Activated CD4-positive, alpha-beta T cell treated with anti-CD3 and anti-CD28 coated beads, Interleukin-2, amount 10 ng/mL, durations not matched to agents 7 days and 5 days (primary cell): ENCODE results near the gene CUX1. TPM values are rescaled to one million over a fixed set of nuclear protein-coding genes. Genes with fewer than 3 reads are reported as not detected.
A peak's percentile ranks its signal among the peaks of the same experiment; 100 is the strongest.
"Not testable (repeated sequence)": the region's sequence is repeated elsewhere in the genome, so short reads cannot be mapped to it uniquely, and the experiment has no call there.

Experiments
- CTCF ChIA-PET: fragments of 350-600 bp; sonication (Branson Sonifier 250); formaldehyde crosslinking; loops from one replicate; lab custom pipeline; 2021; ENCODE audit warnings: antibody characterized with exemption; lab: Charles Lee
- POLR2A ChIA-PET: fragments of 350-600 bp; sonication (Branson Sonifier 250); formaldehyde crosslinking; loops from one replicate; lab custom pipeline; 2021; ENCODE audit warnings: antibody characterized with exemption; lab: Charles Lee
- DNase-seq: peaks from one replicate; pipeline ENCODE4 v3.0.0-alpha.2; 2020
- H3K27ac Mint-ChIP-seq: one replicate; pipeline ENCODE4 v1.8.0; 2021; ENCODE audit warnings: mild to moderate bottlenecking, moderate library complexity, mixed read lengths
- H3K27me3 Mint-ChIP-seq: one replicate; pipeline ENCODE4 v1.8.0; 2021; ENCODE audit warnings: mixed read lengths
- H3K36me3 Mint-ChIP-seq: one replicate; pipeline ENCODE4 v1.8.0; 2021; ENCODE audit warnings: low read depth, mixed read lengths
- H3K4me1 Mint-ChIP-seq: one replicate; pipeline ENCODE4 v1.8.0; 2021; ENCODE audit warnings: mixed read lengths
- H3K4me3 Mint-ChIP-seq: one replicate; pipeline ENCODE4 v1.8.0; 2021; ENCODE audit warnings: mild to moderate bottlenecking, moderate library complexity, mixed read lengths
- H3K9me3 Mint-ChIP-seq: one replicate; pipeline ENCODE4 v1.8.0; 2021; ENCODE audit warnings: mixed read lengths
- total RNA-seq, 2 experiments: library from RNA; stranded (reverse); gene quantifications; one replicate each; pipeline ENCODE4 v1.2.3, GENCODE V29; 2021

CUX1 gene
- total RNA-seq, 2 experiments from 2014 or later, result 27.8 to 34.7 TPM

- Mint-ChIP-seq H3K9me3 (no peaks in the 10 kb centered on the region), H3K36me3 (no peaks in the 10 kb centered on the region), H3K4me3 (no peak overlapping the region), H3K27ac (no peak overlapping the region), H3K27me3 (no peaks in the 10 kb centered on the region), H3K4me1 (no peaks in the 10 kb centered on the region)
- DNase-seq, result no peak
- ChIA-PET CTCF (interaction anchor here (0.6 kb wide), 1 partner anchor 163 kb away, joined by 3 read pairs; no protein-coding TSS in a partner anchor), POLR2A (no interaction called here)
Measured at GRCh38 chr7:102165136-102165535, 347.7 kb downstream of the CUX1 start.

- ChIA-PET POLR2A (no interaction called here), CTCF (interaction anchor here (0.6 kb wide), 2 partner anchors 35 to 564 kb away, joined by 4 to 5 read pairs; no protein-coding TSS in a partner anchor)
- H3K36me3 Mint-ChIP-seq, result no peaks in the 10 kb centered on the region
- no peaks in the 10 kb centered on the region for H3K27me3 Mint-ChIP-seq
- H3K4me3 Mint-ChIP-seq, result no peak overlapping the region
- no peak for DNase-seq
- no peaks in the 10 kb centered on the region for H3K9me3 Mint-ChIP-seq
- H3K4me1 Mint-ChIP-seq, result no peaks in the 10 kb centered on the region
- H3K27ac Mint-ChIP-seq, result no peak overlapping the region
Measured at GRCh38 chr7:102167254-102167653, 349.8 kb downstream of the CUX1 start.

- Mint-ChIP-seq H3K36me3 (no peaks in the 10 kb centered on the region), H3K4me1 (no peaks in the 10 kb centered on the region), H3K27ac (no peak overlapping the region), H3K27me3 (no peaks in the 10 kb centered on the region), H3K4me3 (no peak overlapping the region), H3K9me3 (no peaks in the 10 kb centered on the region)
- no peak for DNase-seq
- POLR2A ChIA-PET, result no interaction called here
- CTCF ChIA-PET, result no interaction called here
Measured at GRCh38 chr7:102169651-102170392, 352.4 kb downstream of the CUX1 start.

DNA sequence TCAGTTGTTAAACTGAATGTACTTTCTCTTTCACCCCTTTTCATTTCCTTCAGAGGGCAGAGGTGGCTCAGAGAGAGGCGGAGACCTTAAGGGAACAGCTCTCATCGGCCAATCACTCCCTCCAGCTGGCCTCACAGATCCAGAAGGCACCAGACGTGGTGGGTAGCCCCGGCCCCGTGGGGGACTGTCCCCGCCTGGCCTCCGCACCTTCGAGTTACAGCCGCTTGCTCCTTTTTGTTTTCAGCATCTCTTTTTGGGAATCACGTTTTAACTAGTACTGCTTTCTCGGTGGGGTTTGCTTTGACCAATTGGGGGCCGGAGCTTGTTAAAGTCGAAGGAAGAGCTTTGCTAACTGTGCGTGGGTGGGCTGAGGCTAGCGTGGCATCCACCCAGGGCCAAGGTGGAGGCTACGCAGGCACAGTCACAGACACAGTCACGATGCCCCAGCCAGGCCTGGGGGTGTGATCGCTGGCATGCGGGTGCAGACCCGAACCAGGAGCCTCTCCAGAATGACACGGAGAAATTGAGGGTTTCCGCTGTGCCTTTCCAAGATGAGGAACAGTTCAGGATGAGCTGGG, 353.1 kb downstream of the CUX1 start:
- Mint-ChIP-seq H3K9me3 (no peaks in the 10 kb centered on the region), H3K4me3 (no peak overlapping the region), H3K27ac (no peak overlapping the region), H3K36me3 (no peaks in the 10 kb centered on the region), H3K4me1 (no peaks in the 10 kb centered on the region), H3K27me3 (no peaks in the 10 kb centered on the region)
- ChIA-PET POLR2A (no interaction called here), CTCF (interaction anchor here (0.6 kb wide), 1 partner anchor 20 kb away, joined by 4 read pairs; no protein-coding TSS in a partner anchor)
- no peak for DNase-seq

- DNase-seq, result no peak
- Mint-ChIP-seq H3K36me3 (no peaks in the 10 kb centered on the region), H3K4me1 (no peaks in the 10 kb centered on the region), H3K9me3 (no peaks in the 10 kb centered on the region), H3K4me3 (no peak overlapping the region), H3K27ac (no peak overlapping the region), H3K27me3 (no peaks in the 10 kb centered on the region)
- ChIA-PET CTCF (no interaction called here), POLR2A (no interaction called here)
Measured at GRCh38 chr7:102173669-102174068, 356.2 kb downstream of the CUX1 start.

GRCh38 chr7:102175423-102176170, 358.2 kb downstream of the CUX1 start:
- CTCF ChIA-PET, result interaction anchor here (0.6 kb wide), 1 partner anchor 129 kb away, joined by 3 read pairs; no protein-coding TSS in a partner anchor
- no peaks in the 10 kb centered on the region for H3K9me3 Mint-ChIP-seq
- POLR2A ChIA-PET, result no interaction called here
- DNase-seq, result no peak
- no peaks in the 10 kb centered on the region for H3K27me3 Mint-ChIP-seq
- no peak overlapping the region for H3K27ac Mint-ChIP-seq
- no peak overlapping the region for H3K4me3 Mint-ChIP-seq
- H3K36me3 Mint-ChIP-seq, result no peaks in the 10 kb centered on the region
- H3K4me1 Mint-ChIP-seq, result no peaks in the 10 kb centered on the region

GRCh38 chr7:102178410-102178809, 361.0 kb downstream of the CUX1 start:
- no peak for DNase-seq
- CTCF ChIA-PET, result no interaction called here

GRCh38 chr7:102180727-102181126, 363.3 kb downstream of the CUX1 start:
- Mint-ChIP-seq H3K9me3 (no peaks in the 10 kb centered on the region), H3K27me3 (no peaks in the 10 kb centered on the region), H3K4me3 (no peak overlapping the region), H3K4me1 (no peaks in the 10 kb centered on the region), H3K27ac (no peak overlapping the region), H3K36me3 (no peaks in the 10 kb centered on the region)
- DNase-seq, result no peak
- POLR2A ChIA-PET, result no interaction called here
- CTCF ChIA-PET, result interaction anchor here (0.9 kb wide), 1 partner anchor 576 kb away, joined by 3 read pairs; no protein-coding TSS in a partner anchor

More at GRCh38 chr7:102178410-102178809, 361.0 kb downstream of the CUX1 start:
- Mint-ChIP-seq H3K36me3 (no peaks in the 10 kb centered on the region), H3K4me1 (no peaks in the 10 kb centered on the region), H3K27ac (no peak overlapping the region), H3K4me3 (no peak overlapping the region), H3K9me3 (no peaks in the 10 kb centered on the region), H3K27me3 (no peaks in the 10 kb centered on the region)
- POLR2A ChIA-PET, result no interaction called here

DNA sequence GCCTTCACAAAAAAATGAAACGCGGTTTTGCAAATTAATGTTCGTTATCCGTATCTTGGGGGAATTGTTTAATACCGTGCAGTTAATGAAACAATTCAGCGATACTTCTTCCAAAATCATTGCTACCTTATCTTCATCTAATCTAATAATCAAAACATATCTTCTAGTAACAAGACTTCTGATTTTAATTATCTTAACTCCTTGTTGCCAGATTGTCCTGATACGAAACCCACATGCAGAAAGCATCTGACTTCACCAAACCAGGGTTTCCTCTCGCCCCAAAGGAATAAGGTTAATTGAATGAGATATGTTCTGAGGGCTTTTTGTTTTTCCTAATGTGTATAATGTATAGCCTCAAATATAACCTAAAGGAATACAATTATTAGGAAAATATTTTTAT, 364.1 kb downstream of the CUX1 start:
- no peaks in the 10 kb centered on the region for H3K27me3 Mint-ChIP-seq
- POLR2A ChIA-PET, result no interaction called here
- no peak for DNase-seq
- CTCF ChIA-PET, result interaction anchor here (0.9 kb wide), 1 partner anchor 577 kb away, joined by 3 read pairs; no protein-coding TSS in a partner anchor
- no peaks in the 10 kb centered on the region for H3K9me3 Mint-ChIP-seq
- H3K36me3 Mint-ChIP-seq, result no peaks in the 10 kb centered on the region
- no peak overlapping the region for H3K4me3 Mint-ChIP-seq
- H3K4me1 Mint-ChIP-seq, result no peaks in the 10 kb centered on the region
- H3K27ac Mint-ChIP-seq, result no peak overlapping the region

GRCh38 chr7:102182016-102182415, 364.6 kb downstream of the CUX1 start:
- Mint-ChIP-seq H3K36me3 (no peaks in the 10 kb centered on the region), H3K4me3 (no peak overlapping the region), H3K9me3 (no peaks in the 10 kb centered on the region), H3K4me1 (no peaks in the 10 kb centered on the region), H3K27me3 (no peaks in the 10 kb centered on the region), H3K27ac (no peak overlapping the region)
- DNase-seq, result no peak
- CTCF ChIA-PET, result interaction anchor here (0.5 to 0.7 kb wide), 2 partner anchors 29 to 875 kb away, joined by 3 read pairs; no protein-coding TSS in a partner anchor
- POLR2A ChIA-PET, result no interaction called here

DNA sequence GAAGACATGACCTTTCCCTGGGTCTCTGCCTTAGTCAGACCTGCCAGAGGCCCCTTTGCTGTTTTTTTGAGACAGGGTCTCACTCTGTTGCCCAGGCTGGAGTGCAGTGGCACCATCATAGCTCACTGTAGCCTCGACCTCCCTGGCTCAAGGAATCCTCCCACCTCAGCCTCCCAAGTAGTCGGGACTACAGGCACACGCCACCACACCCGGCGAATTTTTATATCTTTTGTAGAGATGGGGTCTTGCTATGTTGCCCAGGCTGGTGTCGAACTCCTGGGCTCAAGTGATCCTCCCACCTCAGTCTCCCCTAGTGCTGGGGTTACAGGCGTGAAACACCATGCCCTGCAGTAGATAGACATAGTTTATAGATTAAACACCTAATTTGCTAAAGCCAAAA, 366.4 kb downstream of the CUX1 start:
- H3K27me3 Mint-ChIP-seq, H3K27ac Mint-ChIP-seq, H3K36me3 Mint-ChIP-seq, DNase-seq, H3K4me3 Mint-ChIP-seq, H3K9me3 Mint-ChIP-seq, POLR2A ChIA-PET, H3K4me1 Mint-ChIP-seq: not testable (repeated sequence)
- CTCF ChIA-PET, result interaction anchor here (0.6 kb wide), 1 partner anchor 14 kb away, joined by 3 read pairs; no protein-coding TSS in a partner anchor

DNA sequence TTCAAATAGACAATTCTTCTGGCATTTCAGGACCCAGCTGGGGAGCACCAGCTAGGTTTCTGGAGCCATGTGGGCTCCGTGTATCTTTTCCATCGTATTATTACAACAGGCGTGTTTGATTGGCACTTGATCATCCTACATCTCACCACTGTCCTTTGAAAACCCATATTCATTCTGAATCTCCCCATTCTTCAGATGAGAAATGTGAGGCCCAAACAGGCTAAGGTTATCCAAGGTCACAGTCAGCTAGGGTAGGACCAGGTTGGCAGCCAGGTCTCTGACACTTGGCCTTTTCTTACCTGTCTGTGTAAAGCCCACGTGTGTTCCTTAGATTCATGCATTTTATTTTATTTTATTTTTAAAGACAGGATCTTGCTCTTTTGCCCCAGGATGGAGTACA, 366.9 kb downstream of the CUX1 start:
- CTCF ChIA-PET, result interaction anchor here (0.6 kb wide), 1 partner anchor 14 kb away, joined by 3 read pairs; no protein-coding TSS in a partner anchor
- Mint-ChIP-seq H3K27ac (no peak overlapping the region), H3K9me3 (no peaks in the 10 kb centered on the region), H3K4me3 (no peak overlapping the region), H3K4me1 (peaks cover 2% of the 10 kb centered on the region), H3K27me3 (no peaks in the 10 kb centered on the region), H3K36me3 (no peaks in the 10 kb centered on the region)
- POLR2A ChIA-PET, result no interaction called here
- DNase-seq, result no peak

- no peaks in the 10 kb centered on the region for H3K9me3 Mint-ChIP-seq
- H3K4me3 Mint-ChIP-seq, result no peak overlapping the region
- ChIA-PET CTCF (no interaction called here), POLR2A (no interaction called here)
- no peaks in the 10 kb centered on the region for H3K36me3 Mint-ChIP-seq
- H3K4me1 Mint-ChIP-seq, result peaks cover 2% of the 10 kb centered on the region
- H3K27me3 Mint-ChIP-seq, result no peaks in the 10 kb centered on the region
- no peak for DNase-seq
- peak overlapping the region; percentile 25 for H3K27ac Mint-ChIP-seq
Measured at GRCh38 chr7:102185796-102186195, 368.4 kb downstream of the CUX1 start.
